Right lung (tissue), 5 donors: ENCODE data around the gene AHCTF1. TPM values are rescaled to one million over a fixed set of nuclear protein-coding genes. Genes with fewer than 3 reads are reported as not detected.
"Not testable (repeated sequence)": the region's sequence is repeated elsewhere in the genome, so short reads cannot be mapped to it uniquely, and the experiment has no call there.

Experiments used
- DNase-seq, 2 donors: peaks; one replicate each; pipeline ENCODE4 v3.0.0-alpha.2; 2013
- polyA plus RNA-seq, 5 donors: library from polyadenylated mRNA; unstranded; fragments of 120-200 nt; gene quantifications; one replicate each; pipeline versions ENCODE4 v1.2.1 to v1.2.3, GENCODE V29; 2013; ENCODE audit warnings: inconsistent platforms in 1 of 5, low replicate concordance in 1 of 5; ENCODE audit not compliant: insufficient read length in 5 of 5, insufficient read depth in 1 of 5

AHCTF1 gene
- polyA plus RNA-seq, 5 donors: 38.9 to 54.3 (median 49.5) TPM

DNA sequence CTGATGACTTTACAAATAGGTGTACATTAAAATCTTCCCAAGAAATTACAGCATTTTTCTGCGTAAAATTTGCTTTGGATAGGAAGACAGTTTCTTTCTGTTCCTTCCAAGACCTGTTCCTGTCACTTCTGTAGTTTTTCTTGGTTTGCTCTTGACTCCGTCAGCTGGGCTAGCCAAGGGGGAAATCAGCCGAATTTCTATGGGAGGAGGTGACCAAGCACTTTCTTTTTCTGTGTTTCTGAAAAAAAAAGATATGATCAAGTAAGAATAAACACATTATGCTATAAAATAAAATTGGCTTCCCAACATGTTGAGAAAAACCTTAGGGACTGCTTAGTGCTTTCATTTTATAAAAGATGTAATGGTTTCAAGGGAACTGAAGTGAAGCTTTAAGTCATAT, 91.0 kb downstream of the AHCTF1 start:
- DNase-seq: not testable (repeated sequence)

GRCh38 chr1:246838118-246838456, 93.7 kb downstream of the AHCTF1 start:
- no peak for DNase-seq

- no peak for DNase-seq
These were observed 94.2 kb downstream of the AHCTF1 start for GRCh38 chr1:246837418-246838117.

GRCh38 chr1:246836209-246836966, 95.4 kb downstream of the AHCTF1 start:
- DNase-seq: no peak

DNA sequence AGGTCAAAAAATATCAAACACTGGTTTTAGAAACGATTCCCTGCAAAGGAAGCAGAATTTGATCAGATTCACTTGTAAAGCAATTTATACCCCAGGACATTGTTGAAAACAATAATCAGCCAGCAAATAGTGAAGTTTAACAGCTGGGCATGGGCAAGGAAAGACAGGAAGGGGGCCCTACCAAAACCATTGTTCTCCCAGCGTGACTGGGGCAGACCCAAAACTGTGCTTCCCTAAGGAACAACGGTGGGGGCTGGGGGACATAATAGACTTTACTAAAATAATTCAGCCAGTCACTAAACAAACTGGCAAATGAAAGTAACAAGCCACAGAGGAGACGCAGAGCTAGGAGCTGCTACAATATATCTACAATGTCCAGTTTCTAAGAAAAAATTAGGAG, 100.2 kb downstream of the AHCTF1 start:
- DNase-seq: no peak

GRCh38 chr1:246828818-246829217, 102.9 kb downstream of the AHCTF1 start:
- no peak for DNase-seq

- DNase-seq: no peak
These were observed 104.4 kb downstream of the AHCTF1 start for GRCh38 chr1:246827396-246827795.

DNA sequence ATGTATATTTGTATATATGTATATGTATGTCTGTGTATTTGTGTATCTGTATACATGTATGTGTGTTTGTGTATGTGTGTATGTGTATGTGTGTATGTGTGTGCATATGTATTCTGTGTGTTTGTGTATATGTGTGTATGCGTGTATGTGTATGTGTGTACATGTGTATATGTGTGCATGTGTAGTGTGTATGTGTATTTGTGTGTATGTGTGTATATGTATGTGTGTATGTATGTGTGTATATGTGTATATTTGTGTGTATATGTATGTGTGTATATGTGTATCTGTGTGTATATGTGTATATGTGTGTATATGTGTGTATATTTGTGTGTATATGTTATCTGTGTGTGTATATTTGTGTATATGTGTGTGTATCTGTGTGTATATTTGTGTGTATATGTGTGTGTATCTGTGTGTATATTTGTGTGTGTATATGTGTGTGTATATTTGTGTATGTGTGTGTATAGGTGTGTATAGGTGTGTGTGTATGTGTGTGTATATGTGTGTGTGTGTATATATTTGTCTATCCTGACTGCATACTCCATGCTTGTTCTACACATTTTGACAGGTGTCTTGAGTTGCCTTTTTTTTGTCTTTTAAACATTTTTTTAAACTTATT, 106.1 kb downstream of the AHCTF1 start:
- DNase-seq: no peak

DNA sequence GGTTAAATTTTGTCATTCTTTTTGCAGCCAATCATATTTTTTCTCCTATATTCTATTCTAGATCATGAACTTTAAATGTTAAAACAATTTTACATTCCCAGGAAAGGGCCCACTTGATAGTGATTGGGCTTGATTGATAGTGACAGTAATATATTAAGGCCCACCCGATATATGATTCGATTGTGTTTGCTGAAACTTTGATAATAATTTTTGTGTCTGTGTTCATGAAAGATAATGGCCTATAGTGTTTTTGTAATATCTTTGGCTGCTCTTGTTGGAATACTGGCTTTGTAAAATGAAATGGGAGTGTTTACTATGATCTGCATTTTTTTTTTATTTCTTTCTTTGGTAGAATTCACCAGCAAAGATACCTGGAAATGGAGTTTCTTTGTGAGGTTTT, 107.2 kb downstream of the AHCTF1 start:
- DNase-seq: no peak

- not testable (repeated sequence) for DNase-seq
These were observed 109.6 kb downstream of the AHCTF1 start for GRCh38 chr1:246822154-246822553.

DNA sequence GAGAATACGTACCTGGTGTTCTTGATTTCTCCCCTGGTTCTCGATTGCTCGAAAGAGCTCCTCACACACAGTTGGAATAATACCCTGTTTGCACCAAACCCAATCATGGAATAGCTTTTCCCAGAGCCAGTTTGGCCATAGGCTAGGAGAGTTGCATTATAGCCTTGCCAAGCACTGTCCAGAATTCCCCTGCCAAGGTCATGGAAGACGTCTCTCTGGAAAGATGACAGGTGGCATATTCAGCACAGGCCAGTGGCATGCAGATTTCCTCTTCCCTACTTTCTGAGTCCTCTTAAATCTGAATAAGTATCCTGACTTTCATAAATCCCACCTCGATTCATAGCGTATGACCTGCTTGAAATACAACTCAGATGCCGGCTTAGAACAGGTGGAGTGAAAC, 111.1 kb downstream of the AHCTF1 start:
- DNase-seq: no peak

- peak in 1 of 2 donors; percentile 19 for DNase-seq
These were observed 114.0 kb downstream of the AHCTF1 start for GRCh38 chr1:246817778-246818177.

GRCh38 chr1:246815693-246816270, 116.0 kb downstream of the AHCTF1 start:
- no peak for DNase-seq

GRCh38 chr1:246814890-246815289, 116.9 kb downstream of the AHCTF1 start:
- DNase-seq: no peak

DNA sequence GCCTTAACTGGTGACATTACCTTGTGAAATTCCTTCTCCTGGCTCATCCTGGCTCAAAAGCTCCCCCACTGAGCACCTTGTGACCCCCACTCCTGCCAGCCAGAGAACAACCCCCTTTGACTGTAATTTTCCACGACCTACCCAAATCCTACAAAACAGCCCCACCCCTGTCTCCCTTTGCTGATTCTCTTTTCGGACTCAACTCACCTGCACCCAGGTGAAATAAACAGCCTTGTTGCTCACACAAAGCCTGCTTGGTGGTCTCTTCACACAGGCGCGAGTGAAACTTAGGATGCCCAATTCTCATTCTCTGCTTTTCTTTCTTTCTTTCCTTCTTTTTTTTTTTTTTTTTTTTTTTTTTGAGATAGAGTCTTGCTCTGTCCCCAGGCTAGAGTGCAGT, 118.4 kb downstream of the AHCTF1 start:
- DNase-seq: not testable (repeated sequence)

- no peak for DNase-seq
These were observed 119.8 kb downstream of the AHCTF1 start for GRCh38 chr1:246811985-246812384.

- no peak for DNase-seq
These were observed 122.3 kb downstream of the AHCTF1 start for GRCh38 chr1:246809473-246809872.

DNA sequence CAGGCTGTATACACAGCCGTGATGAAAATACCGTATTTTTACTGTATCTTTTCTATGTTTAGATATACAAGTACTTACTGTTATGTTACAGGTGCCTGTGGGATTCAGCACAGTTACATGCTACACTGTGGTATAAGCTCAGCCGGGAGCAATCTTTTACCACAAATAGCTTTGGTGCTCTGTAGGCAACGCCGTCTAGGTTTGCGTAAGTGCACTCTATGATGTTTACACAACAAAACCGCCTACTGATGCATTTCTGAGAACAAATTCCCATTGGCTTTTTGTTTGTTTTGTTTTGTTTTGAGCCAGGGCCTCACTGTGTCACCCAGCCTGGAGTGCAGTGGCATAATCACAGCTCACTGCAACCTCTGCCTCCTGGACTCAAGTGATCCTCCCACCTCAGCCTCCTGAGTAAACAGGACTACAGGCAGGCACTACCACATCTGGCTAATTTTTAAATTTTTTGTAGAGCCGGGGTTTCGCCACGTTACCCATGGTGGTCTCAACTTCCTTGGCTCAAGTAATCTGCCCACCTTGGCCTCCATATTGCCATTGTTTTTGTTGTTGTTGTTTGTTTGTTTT, 126.5 kb downstream of the AHCTF1 start:
- DNase-seq: no peak

DNA sequence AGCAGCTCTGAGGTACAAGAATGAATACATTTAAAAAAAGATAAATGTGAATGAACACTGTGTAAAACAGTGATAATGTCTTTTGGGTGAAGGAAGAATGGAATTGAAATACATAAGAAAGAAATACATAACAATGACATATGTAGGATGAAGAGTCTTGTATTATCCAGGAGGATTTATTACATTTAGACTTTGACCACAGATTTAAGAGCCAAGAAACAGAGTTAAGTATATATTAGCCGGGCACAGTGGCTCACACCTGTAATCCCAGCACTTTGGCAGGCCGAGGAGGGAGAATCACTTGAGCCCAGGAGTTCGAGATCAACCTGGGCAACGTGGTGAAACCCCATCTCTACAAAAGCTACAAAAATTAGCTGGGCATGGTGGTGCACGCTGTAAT, 127.9 kb downstream of the AHCTF1 start:
- DNase-seq: no peak

DNA sequence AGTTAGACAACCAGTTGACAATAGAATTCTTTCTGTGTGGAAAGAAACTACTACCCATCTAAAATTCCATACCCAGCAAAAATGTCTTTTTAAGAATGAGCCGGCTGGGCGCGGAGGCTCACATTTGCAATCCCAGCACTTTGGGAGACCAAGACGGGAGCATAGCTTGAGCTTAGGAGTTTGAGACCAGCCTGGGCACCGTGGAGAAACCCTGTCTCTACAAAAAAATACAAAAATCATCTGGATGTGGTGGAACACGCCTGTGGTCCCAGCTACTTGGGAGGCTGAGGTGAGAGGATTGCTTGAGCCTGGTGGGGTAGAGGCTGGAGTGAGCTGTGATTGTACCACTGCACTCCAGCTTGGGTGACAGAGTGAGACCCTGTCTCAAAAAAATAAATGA, 128.4 kb downstream of the AHCTF1 start:
- DNase-seq: no peak

- no peak for DNase-seq
These were observed 130.3 kb downstream of the AHCTF1 start for GRCh38 chr1:246801241-246802020.

DNA sequence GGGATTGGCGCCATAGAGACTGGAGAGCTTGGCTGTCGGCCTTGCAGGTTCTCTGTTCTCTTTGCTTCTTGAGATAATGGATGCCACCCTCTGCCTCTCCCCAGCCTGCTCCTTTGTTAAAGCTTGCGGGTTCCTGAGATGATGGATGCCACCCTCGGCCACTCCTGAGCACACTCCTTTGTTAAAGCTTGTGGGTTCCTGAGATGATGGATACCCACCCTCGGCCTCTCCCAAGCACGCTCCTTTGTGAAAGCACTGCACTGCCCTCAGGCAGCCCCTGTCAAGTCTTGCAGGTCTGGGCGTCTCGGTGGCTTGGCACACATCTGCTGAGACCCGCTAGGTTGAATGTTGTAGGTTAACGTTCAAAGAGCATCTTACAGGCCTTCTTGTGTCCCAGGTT, 131.0 kb downstream of the AHCTF1 start:
- DNase-seq: no peak
